ENCODE results near the gene KIF3A. TPM values are rescaled to one million over a fixed set of nuclear protein-coding genes. Genes with fewer than 3 reads are reported as not detected.
A peak's percentile ranks its signal among the peaks of the same experiment; 100 is the strongest.

The KIF3A gene
- total and polyA plus RNA-seq, 5 donors: 4.2 to 9.8 (median 8.8) TPM

DNA sequence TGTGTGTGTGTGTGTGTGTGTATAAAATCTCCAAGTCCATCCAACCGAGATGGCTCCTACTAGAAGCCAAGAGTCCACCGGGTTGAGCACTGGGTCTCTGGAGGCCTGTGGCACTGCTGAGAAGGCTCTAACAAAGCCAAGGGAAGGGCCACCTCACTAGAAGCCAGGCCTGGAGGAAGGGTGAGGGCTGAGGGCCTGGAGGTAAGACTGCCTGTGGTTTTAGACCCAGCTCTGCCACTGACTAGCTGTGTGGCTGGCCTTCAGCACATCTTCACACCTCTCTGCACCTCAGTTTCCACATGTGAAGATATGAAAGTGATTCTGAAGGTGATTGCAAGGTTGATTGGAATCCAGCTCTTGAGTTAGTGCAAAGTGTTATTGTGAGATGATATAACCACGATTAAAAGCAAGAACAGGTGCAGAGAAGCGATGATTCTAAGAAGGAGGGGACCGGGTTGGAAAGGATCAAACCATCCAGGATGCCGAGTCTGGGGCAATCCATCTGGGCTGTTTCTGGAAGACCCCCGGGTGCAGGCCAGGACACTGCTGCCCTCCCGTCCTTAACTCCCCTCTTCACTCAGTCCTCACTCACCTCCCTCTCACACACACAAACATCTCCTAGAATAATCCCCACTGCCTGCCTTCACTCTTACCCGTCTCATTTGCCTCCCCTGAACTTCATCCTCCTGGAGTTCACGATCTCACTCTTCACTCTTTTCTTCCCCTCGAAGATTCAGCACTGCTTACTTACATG, 61.2 kb downstream of the KIF3A start:
- intact Hi-C loops (cut with DNase I): no loop called here
- WGBS: 91% methylated on average over 11 of the region's 11 CpGs

DNA sequence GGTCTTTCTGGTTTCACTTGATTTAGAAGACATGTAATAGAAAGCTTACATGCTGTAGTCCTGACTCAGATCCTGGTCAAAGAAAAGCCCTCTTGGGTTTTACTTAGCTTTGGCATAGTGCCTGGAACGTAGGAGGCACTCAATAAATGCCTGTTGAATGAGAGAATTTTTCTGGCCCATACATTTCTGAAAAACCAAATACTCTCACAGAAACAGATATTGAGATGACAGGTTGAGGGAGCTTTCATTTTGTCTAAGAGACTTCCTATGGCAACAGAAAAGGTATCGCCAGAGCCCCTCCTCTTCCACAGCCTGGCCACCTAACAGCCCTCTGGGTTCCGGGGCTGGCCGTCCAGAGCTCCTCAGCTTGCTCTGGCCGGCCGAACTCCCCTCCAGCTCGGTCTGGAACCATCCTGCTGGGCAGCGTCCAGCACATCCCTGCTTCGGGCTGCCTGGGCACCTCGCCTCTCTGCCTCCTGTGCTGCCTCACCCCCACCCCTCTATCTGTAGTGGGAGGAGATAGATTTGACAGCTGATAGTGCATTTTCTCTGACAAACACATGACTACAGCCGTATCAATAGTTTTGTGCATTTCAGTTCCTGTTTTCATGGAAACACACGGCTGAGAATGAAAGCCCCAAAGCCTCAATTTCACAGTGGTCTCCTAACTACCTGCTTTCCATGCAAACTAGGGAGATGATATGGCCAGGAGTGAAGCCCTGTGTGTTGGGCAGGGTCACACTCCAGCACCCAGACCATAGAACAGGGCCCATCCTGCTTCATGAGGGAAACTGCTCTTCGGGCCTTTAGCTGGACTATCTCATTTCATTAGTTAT, 62.5 kb downstream of the KIF3A start:
- ATAC-seq: peak; percentile 34 to 54

More for the DNA sequence above, 61.2 kb downstream of the KIF3A start:
- Histone ChIP-seq H3K4me1 (ENCODE audit: control insufficient read depth, insufficient read depth, low read length) (no peaks in the 10 kb centered on the region), H3K27me3 (ENCODE audit: control insufficient read depth, insufficient read depth) (no peaks in the 10 kb centered on the region), H3K4me3 (ENCODE audit: low read length) (no peak overlapping the region), H3K27ac (ENCODE audit: low read length) (no peak overlapping the region), H3K9me3 (ENCODE audit: control insufficient read depth, low read length) (no peaks in the 10 kb centered on the region)
- DNase-seq (no peak), ATAC-seq (no peak)

DNA sequence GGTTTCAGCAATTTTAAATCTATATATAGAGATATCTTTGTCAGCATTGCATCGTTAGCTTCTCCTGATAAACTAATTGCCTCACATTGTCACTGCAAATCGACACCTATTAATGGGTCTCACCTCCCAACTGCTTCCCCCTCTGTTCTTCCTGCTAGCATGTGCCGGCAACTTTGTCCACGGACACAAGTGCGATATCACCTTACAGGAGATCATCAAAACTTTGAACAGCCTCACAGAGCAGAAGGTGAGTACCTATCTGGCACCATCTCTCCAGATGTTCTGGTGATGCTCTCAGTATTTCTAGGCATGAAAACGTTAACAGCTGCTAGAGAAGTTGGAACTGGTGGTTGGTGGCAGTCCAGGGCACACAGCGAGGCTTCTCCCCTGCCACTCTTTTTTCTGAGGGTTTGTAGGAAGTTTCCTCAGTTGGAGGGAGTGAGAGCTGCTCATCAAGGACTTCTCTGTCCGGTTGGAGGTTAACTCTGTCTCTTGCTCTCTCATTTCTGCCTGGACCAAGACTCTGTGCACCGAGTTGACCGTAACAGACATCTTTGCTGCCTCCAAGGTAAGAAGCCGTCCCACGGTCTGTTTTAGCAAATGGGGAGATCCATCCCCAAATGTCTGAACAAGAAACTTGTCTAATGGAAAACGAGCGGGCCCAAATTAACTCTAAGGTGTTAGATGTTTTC, 63.3 kb downstream of the KIF3A start, which contains the start of gene IL4:
TSS of gene IL4 (plus strand) at position 51 of the 692 bp plus-strand sequence. CDS start at position 113, 62 bp downstream.
- H3K4me1 ChIP-seq (ENCODE audit: control insufficient read depth, insufficient read depth, low read length): no peaks in the 10 kb centered on the region
- no peaks in the 10 kb centered on the region for H3K9me3 ChIP-seq (ENCODE audit: control insufficient read depth, low read length)
- DNase-seq: no peak
- ATAC-seq: no peak
- 63% methylated on average over 14 of the region's 14 CpGs for WGBS
- H3K27me3 ChIP-seq (ENCODE audit: control insufficient read depth, insufficient read depth): no peaks in the 10 kb centered on the region
- H3K27ac ChIP-seq (ENCODE audit: low read length): no peak within 1 kb of the TSS
- intact Hi-C loops (cut with DNase I): no loop called here
- no peak within 1 kb of the TSS for H3K4me3 ChIP-seq (ENCODE audit: low read length)

More for the DNA sequence above, 62.5 kb downstream of the KIF3A start:
- DNase-seq: peak in 1 of 3 donors; percentile 56
- intact Hi-C loops (cut with DNase I): no loop called here
- H3K4me3 ChIP-seq (ENCODE audit: low read length): no peak overlapping the region
- WGBS: 67% methylated on average over 13 of the region's 13 CpGs
- H3K27me3 ChIP-seq (ENCODE audit: control insufficient read depth, insufficient read depth): no peaks in the 10 kb centered on the region
- H3K9me3 ChIP-seq (ENCODE audit: control insufficient read depth, low read length): no peaks in the 10 kb centered on the region
- no peaks in the 10 kb centered on the region for H3K4me1 ChIP-seq (ENCODE audit: control insufficient read depth, insufficient read depth, low read length)
- H3K27ac ChIP-seq (ENCODE audit: low read length): no peak overlapping the region

DNA sequence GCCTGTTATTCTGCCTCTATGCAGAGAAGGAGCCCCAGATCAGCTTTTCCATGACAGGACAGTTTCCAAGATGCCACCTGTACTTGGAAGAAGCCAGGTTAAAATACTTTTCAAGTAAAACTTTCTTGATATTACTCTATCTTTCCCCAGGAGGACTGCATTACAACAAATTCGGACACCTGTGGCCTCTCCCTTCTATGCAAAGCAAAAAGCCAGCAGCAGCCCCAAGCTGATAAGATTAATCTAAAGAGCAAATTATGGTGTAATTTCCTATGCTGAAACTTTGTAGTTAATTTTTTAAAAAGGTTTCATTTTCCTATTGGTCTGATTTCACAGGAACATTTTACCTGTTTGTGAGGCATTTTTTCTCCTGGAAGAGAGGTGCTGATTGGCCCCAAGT, 63.9 kb downstream of the KIF3A start:
- no peak overlapping the region for H3K4me3 ChIP-seq (ENCODE audit: low read length)
- no peak for DNase-seq
- H3K4me1 ChIP-seq (ENCODE audit: control insufficient read depth, insufficient read depth, low read length): no peaks in the 10 kb centered on the region
- no peaks in the 10 kb centered on the region for H3K9me3 ChIP-seq (ENCODE audit: control insufficient read depth, low read length)
- intact Hi-C loops (cut with DNase I): no loop called here
- WGBS: 83% methylated on average over 1 of the region's 1 CpG
- H3K27me3 ChIP-seq (ENCODE audit: control insufficient read depth, insufficient read depth): no peaks in the 10 kb centered on the region
- H3K27ac ChIP-seq (ENCODE audit: low read length): no peak overlapping the region
- ATAC-seq: no peak

DNA sequence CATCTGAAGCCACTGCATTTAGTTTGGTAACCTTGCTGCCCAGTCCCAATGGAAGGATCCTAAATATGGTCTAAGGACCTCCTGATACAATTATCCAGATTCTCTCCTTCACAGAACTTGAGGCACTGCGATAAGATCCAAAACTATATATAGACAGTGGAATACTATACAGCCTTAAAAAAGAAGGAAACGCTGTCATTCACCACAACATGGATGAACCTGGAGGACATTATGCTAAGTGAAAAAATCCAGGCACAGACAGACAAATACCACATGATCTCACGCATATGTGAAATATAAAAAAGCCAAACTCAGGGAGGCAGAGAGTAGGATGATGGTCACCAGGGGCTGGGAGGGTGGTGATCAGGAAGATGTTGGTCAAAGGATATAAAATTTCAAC, 66.3 kb downstream of the KIF3A start:
- Histone ChIP-seq H3K4me1 (ENCODE audit: control insufficient read depth, insufficient read depth, low read length) (no peaks in the 10 kb centered on the region), H3K4me3 (ENCODE audit: low read length) (no peak overlapping the region), H3K27ac (ENCODE audit: low read length) (no peak overlapping the region), H3K9me3 (ENCODE audit: control insufficient read depth, low read length) (no peaks in the 10 kb centered on the region), H3K27me3 (ENCODE audit: control insufficient read depth, insufficient read depth) (no peaks in the 10 kb centered on the region)
- intact Hi-C loops (cut with DNase I): no loop called here
- WGBS: 96% methylated on average over 3 of the region's 3 CpGs
- no peak for DNase-seq
- ATAC-seq: no peak

DNA sequence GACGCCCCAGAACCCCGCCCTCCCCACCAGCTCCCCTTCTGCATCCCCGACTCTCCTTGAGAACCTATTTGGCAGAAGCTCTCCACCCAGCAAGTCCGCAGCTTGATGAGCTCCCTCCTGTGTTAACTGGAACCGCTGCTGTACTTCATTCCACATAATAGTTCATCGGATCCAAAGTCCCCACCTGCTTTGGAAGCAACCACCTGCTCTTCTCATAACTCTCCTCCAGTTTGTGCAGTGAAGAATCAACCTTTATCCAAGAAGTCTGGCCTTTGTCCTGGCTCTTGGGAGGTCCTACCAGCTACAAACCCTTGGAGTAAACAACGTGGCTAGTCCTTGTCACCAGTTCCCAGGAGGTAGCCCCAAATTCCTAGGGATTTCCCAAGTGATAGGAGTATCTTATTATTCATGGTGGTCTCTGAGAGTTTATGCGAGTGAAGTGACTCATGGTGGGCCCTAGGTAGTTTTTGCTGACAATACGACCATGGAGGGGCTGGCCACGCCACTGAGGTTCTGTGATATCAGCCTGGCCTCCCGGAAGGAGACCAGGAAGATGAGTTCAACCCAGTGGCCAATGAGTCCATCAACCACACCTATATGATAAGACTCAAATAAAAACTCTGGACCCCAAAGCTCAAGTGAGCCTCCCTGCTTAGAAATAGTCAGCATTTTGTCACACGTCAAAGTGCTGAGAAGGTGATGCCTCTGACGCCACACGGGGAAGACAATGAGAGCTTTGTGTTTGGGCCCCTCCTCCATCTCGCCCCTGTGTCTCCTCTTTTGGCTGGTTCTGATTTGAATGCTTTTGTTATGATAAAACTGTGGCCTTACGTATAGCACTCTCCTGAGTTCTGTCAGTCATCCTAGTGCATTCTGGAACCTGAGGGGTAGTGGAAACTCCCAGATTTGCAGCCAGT, 67.1 kb downstream of the KIF3A start:
- ATAC-seq (no peak), DNase-seq (no peak)
- Histone ChIP-seq H3K27ac (ENCODE audit: low read length) (no peak overlapping the region), H3K27me3 (ENCODE audit: control insufficient read depth, insufficient read depth) (no peaks in the 10 kb centered on the region), H3K4me1 (ENCODE audit: control insufficient read depth, insufficient read depth, low read length) (no peaks in the 10 kb centered on the region), H3K9me3 (ENCODE audit: control insufficient read depth, low read length) (no peaks in the 10 kb centered on the region), H3K4me3 (ENCODE audit: low read length) (no peak overlapping the region)
- intact Hi-C loops (cut with DNase I): no loop called here
- 77% methylated on average over 16 of the region's 16 CpGs for WGBS

DNA sequence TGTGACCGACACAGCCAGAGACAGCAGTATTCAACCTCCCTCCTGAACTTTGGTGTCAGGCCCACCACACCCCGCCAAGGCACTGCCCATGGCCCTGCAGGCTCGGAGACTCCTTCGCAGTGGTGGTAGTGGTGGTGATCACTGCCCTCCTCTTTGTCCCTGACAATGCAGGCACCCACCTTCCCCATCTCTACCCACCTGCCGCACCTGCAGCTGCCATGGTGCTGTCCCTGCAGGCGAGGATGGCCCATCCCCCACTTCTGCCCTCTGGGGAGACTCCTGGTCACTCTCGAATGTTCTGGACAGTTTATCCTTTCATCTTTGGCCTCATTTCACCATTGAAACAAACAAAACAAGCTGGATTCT, 67.9 kb downstream of the KIF3A start:
- no peak overlapping the region for H3K27ac ChIP-seq (ENCODE audit: low read length)
- 83% methylated on average over 7 of the region's 7 CpGs for WGBS
- intact Hi-C loops (cut with DNase I): no loop called here

DNA sequence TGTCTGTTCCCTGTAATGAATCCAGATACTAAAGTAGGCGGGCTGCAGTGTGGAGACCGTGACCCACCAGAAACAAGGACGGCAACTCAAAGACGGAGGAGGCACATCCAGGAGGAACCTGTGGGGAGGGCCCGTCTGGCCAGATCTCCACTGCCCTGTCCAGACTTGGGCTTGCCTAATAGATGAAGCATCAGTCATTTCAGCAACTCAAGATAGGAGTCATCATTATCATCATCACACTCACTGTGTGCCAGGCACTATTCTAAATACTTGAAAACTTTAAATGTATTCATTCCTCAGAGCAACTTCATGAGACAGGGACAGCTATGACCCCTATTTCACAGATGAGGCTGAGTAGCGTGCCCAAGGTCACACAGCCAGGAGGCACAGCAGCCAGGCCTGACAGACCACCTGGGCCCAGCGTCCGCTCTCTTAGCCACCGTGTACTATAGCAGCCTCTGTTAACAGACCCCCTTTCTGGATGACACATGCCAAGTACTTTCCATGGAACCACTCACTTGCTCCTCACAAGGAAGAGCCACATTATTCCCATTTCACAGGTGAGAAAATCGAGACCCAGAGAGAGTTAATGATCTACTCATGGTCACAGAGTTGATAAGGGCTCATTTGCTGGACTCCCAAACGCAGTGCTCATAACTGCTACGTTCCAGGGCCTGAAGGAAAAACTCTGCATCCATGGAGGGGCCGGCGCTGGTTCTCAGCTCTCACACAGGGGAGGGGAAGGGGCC, 68.5 kb downstream of the KIF3A start:
- H3K4me1 ChIP-seq (ENCODE audit: control insufficient read depth, insufficient read depth, low read length): no peaks in the 10 kb centered on the region
- no peak overlapping the region for H3K27ac ChIP-seq (ENCODE audit: low read length)
- DNase-seq: no peak
- no peak overlapping the region for H3K4me3 ChIP-seq (ENCODE audit: low read length)
- intact Hi-C loops (cut with DNase I): no loop called here
- H3K27me3 ChIP-seq (ENCODE audit: control insufficient read depth, insufficient read depth): no peaks in the 10 kb centered on the region
- 82% methylated on average over 14 of the region's 14 CpGs for WGBS
- no peaks in the 10 kb centered on the region for H3K9me3 ChIP-seq (ENCODE audit: control insufficient read depth, low read length)
- no peak for ATAC-seq

More for the DNA sequence above, 67.9 kb downstream of the KIF3A start:
- ATAC-seq: no peak
- no peaks in the 10 kb centered on the region for H3K4me1 ChIP-seq (ENCODE audit: control insufficient read depth, insufficient read depth, low read length)
- H3K4me3 ChIP-seq (ENCODE audit: low read length): no peak overlapping the region
- no peak for DNase-seq
- no peaks in the 10 kb centered on the region for H3K9me3 ChIP-seq (ENCODE audit: control insufficient read depth, low read length)
- H3K27me3 ChIP-seq (ENCODE audit: control insufficient read depth, insufficient read depth): no peaks in the 10 kb centered on the region

DNA sequence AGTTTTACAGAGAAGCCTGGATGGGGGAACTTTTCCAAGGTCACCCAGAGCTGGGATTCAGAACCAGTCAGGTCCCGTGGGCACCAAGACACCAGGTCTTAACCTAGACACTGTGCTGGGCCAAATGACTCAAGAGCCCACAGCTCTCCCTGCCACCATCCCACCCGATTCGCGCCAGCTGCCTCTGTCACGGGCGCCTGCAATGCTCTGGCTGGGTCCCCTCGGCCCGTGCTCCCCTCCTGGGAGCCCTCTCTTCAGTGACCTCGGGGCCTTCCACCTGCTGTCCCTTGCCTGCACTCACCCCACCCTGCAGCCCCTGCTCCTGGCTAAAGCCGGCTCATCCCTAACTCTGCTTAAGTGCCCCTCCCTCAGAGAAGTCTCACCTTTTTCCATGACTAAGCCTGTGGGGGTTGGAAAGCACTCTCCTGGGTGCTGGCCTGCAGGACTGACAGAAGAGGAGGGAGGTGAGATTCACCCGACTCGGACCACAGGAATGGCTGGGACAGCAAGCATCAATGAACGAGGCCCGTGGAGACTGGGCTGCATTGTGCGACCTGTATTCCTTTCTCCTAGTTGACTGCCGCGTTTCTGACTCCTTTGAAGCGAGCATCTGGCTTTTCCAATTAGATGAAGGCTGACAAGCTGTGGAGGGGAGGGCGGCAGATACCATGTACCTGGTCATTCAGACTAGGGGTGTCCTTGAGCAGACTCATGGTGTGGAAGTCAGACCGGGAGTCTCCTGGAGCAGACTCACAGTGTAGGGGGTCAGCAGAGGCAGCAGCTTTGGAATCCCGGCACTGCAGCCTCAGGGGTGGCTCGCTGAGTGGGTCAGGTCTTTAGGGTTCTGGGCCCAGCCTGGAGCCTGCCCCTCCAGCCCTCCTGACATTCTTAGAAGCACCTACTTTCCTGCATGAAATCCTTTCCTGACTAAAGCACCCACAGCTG, 69.3 kb downstream of the KIF3A start:
- no peak for DNase-seq
- Histone ChIP-seq H3K4me1 (ENCODE audit: control insufficient read depth, insufficient read depth, low read length) (no peaks in the 10 kb centered on the region), H3K4me3 (ENCODE audit: low read length) (no peak overlapping the region), H3K9me3 (ENCODE audit: control insufficient read depth, low read length) (no peaks in the 10 kb centered on the region), H3K27ac (ENCODE audit: low read length) (no peak overlapping the region), H3K27me3 (ENCODE audit: control insufficient read depth, insufficient read depth) (no peaks in the 10 kb centered on the region)
- no peak for ATAC-seq
- 77% methylated on average over 22 of the region's 22 CpGs for WGBS
- intact Hi-C loops (cut with DNase I): no loop called here
